SJSA1 (cell line): ENCODE results near the gene P2RX3. TPM values are rescaled to one million over a fixed set of nuclear protein-coding genes. Genes with fewer than 3 reads are reported as not detected.
"Not testable (repeated sequence)": the region's sequence is repeated elsewhere in the genome, so short reads cannot be mapped to it uniquely, and the experiment has no call there.

ENCODE experiments used
- DNase-seq, 2 experiments: peaks; one replicate each; pipeline ENCODE4 v3.0.0-alpha.2; 2015 to 2020; ENCODE audit warnings: low spot score in 2 of 2, low read depth in 1 of 2
- H3K27ac ChIP-seq: fragments of 250-450 bp; sonication (Bioruptor Pico); 2 replicates; pipeline ENCODE4 v1.5.1; 2020; ENCODE audit warnings: mild to moderate bottlenecking, moderate library complexity
- H3K27me3 ChIP-seq: fragments of 250-450 bp; sonication (Bioruptor Pico); replicated peaks from 2 replicates; pipeline ENCODE4 v1.5.1; 2020; ENCODE audit warnings: mild to moderate bottlenecking, moderate library complexity
- H3K36me3 ChIP-seq: fragments of 250-450 bp; sonication (Bioruptor Pico); 2 replicates; pipeline ENCODE4 v1.5.1; 2020; ENCODE audit warnings: mild to moderate bottlenecking
- H3K4me1 ChIP-seq: fragments of 250-450 bp; sonication (Bioruptor Pico); replicated peaks from 2 replicates; pipeline ENCODE4 v1.6.1; 2021; ENCODE audit warnings: mild to moderate bottlenecking
- H3K4me3 ChIP-seq: fragments of 250-450 bp; sonication (Bioruptor Pico); 2 replicates; pipeline ENCODE4 v1.5.1; 2020; ENCODE audit warnings: mild to moderate bottlenecking
- H3K9me3 ChIP-seq: fragments of 250-450 bp; sonication (Bioruptor Pico); replicated peaks from 2 replicates; pipeline ENCODE4 v1.5.1; 2020; ENCODE audit warnings: mild to moderate bottlenecking
- total RNA-seq: library from RNA; depleted of rRNA; stranded (reverse); fragments of >200 nt; shearing (Covaris generic); gene quantifications from 2 replicates; pipeline ENCODE4 v1.2.3, GENCODE V29; 2014

The P2RX3 gene
- total RNA-seq, 1 experiment from 2014 or later = not detected

GRCh38 chr11:57403003-57403801 is 65.0 kb downstream of the P2RX3 start:
- not testable (repeated sequence) for H3K9me3 ChIP-seq, DNase-seq, H3K27me3 ChIP-seq, H3K27ac ChIP-seq, H3K4me1 ChIP-seq, H3K4me3 ChIP-seq
- peaks cover 17% of the 10 kb centered on the region for H3K36me3 ChIP-seq

GRCh38 chr11:57403802-57404147 is 65.6 kb downstream of the P2RX3 start:
- no peaks in the 10 kb centered on the region for H3K27me3 ChIP-seq
- H3K4me1 ChIP-seq = no peaks in the 10 kb centered on the region
- no peaks in the 10 kb centered on the region for H3K9me3 ChIP-seq
- no peak overlapping the region for H3K27ac ChIP-seq
- H3K36me3 ChIP-seq = peaks cover 21% of the 10 kb centered on the region
- no peak for DNase-seq
- no peak overlapping the region for H3K4me3 ChIP-seq

DNA sequence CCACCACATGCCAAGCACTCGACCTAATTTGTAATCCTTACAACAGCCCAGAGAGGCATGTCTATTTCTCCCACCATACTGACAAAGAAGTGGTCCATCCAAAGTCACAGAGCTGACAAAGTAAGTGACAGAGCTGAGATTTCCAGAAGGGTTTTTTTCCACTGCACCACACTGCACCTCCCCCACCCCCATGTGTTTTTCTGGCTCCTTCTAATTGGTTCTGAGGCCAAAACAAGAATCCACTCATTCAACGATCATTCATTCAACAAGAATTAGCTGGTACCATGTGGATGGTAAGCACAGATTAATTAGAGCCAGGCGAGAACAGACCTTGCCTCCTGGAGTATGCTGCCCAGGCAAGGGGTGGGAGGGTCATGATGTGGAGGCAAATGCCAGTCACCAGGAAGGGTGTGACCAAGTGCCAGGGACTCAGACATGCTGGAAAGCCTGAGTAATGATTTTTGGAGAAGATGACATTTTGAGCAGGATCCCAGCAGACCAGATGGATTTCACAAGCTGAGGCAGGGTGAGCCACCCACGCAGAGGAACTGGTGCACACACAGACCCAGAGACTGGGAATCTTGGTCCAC is 67.2 kb downstream of the P2RX3 start:
- Histone ChIP-seq H3K9me3 (no peaks in the 10 kb centered on the region), H3K27me3 (no peaks in the 10 kb centered on the region), H3K36me3 (peaks cover 35% of the 10 kb centered on the region), H3K27ac (no peak overlapping the region), H3K4me3 (no peak overlapping the region), H3K4me1 (no peaks in the 10 kb centered on the region)
- DNase-seq = no peak

DNA sequence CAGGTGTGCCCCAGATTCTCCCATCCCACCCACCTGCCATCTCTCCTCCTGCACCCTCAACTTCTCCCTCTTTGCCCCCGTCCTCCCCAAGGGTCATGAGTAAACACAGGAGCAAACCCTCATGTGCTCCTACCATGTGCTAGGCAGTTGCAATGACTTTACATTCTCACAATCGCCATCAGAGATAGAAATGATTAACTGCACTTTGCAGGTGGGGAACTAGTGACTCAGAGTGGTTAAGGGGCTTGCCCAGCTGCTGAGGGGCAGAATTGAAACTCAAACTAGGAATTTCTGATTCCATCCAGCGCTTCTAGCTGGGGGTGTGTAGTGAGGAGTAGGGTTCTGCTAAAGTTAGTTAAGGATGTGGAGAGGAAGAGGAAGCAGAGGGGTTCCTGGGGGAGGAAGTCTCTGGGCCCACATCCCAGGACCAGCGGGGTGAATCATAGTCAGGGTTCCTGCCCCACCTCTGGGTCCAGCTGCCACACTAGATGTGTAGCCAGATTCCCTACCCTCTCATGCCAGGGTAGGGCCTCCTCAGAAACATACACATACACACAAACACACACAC is 68.3 kb downstream of the P2RX3 start:
- Histone ChIP-seq H3K36me3 (peaks cover 40% of the 10 kb centered on the region), H3K27me3 (no peaks in the 10 kb centered on the region)
- DNase-seq = no peak

GRCh38 chr11:57407010-57407920 is 69.1 kb downstream of the P2RX3 start:
- Histone ChIP-seq H3K27ac (no peak overlapping the region), H3K9me3 (no peaks in the 10 kb centered on the region), H3K36me3 (peaks cover 43% of the 10 kb centered on the region), H3K27me3 (no peaks in the 10 kb centered on the region), H3K4me3 (no peak overlapping the region), H3K4me1 (no peaks in the 10 kb centered on the region)
- DNase-seq = no peak

More for the DNA sequence above, 68.3 kb downstream of the P2RX3 start:
- Histone ChIP-seq H3K27ac (no peak overlapping the region), H3K9me3 (no peaks in the 10 kb centered on the region), H3K4me1 (no peaks in the 10 kb centered on the region), H3K4me3 (no peak overlapping the region)

GRCh38 chr11:57407941-57408475 is 69.9 kb downstream of the P2RX3 start:
- H3K36me3 ChIP-seq = peaks cover 47% of the 10 kb centered on the region
- H3K9me3 ChIP-seq = no peaks in the 10 kb centered on the region
- no peaks in the 10 kb centered on the region for H3K27me3 ChIP-seq
- H3K4me1 ChIP-seq = no peaks in the 10 kb centered on the region
- no peak overlapping the region for H3K4me3 ChIP-seq
- no peak for DNase-seq
- H3K27ac ChIP-seq = no peak overlapping the region

GRCh38 chr11:57408771-57409170 is 70.6 kb downstream of the P2RX3 start:
- peaks cover 55% of the 10 kb centered on the region for H3K36me3 ChIP-seq
- no peaks in the 10 kb centered on the region for H3K4me1 ChIP-seq
- H3K4me3 ChIP-seq = no peak overlapping the region
- H3K9me3 ChIP-seq = no peaks in the 10 kb centered on the region
- no peak for DNase-seq
- no peak overlapping the region for H3K27ac ChIP-seq
- no peaks in the 10 kb centered on the region for H3K27me3 ChIP-seq

- peaks cover 60% of the 10 kb centered on the region for H3K36me3 ChIP-seq
- no peaks in the 10 kb centered on the region for H3K4me1 ChIP-seq
- no peaks in the 10 kb centered on the region for H3K27me3 ChIP-seq
- DNase-seq = no peak
- no peak overlapping the region for H3K27ac ChIP-seq
- no peaks in the 10 kb centered on the region for H3K9me3 ChIP-seq
- no peak overlapping the region for H3K4me3 ChIP-seq
Observed at GRCh38 chr11:57409321-57410100, 71.4 kb downstream of the P2RX3 start.

DNA sequence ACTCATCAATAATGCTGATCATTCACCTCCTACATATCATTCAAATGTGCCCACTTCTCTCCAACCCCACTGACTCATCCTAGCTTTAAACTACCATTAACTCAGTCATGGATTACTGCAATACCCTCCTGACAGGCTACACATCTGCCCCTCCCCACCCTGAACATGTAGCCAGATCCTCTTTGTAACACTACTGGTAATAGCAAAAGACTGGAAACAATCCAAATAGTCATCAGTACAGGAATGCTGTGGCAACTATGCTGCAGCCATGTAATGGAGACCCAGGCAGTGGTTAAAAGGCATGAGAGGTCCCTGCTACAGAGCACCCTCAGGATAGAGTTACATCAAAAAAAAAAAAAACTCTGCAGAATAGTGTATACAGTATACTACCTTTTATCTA is 72.1 kb downstream of the P2RX3 start:
- DNase-seq = no peak
- Histone ChIP-seq H3K27me3 (no peaks in the 10 kb centered on the region), H3K9me3 (no peaks in the 10 kb centered on the region), H3K4me3 (no peak overlapping the region), H3K27ac (no peak overlapping the region), H3K36me3 (peaks cover 67% of the 10 kb centered on the region), H3K4me1 (no peaks in the 10 kb centered on the region)

GRCh38 chr11:57413681-57414080 is 75.5 kb downstream of the P2RX3 start:
- Histone ChIP-seq H3K4me3 (no peak overlapping the region), H3K27me3 (no peaks in the 10 kb centered on the region), H3K36me3 (peaks cover 81% of the 10 kb centered on the region), H3K9me3 (no peaks in the 10 kb centered on the region), H3K4me1 (no peaks in the 10 kb centered on the region), H3K27ac (no peak overlapping the region)
- DNase-seq = no peak

GRCh38 chr11:57414612-57415212 is 76.6 kb downstream of the P2RX3 start:
- H3K4me3 ChIP-seq = no peak overlapping the region
- DNase-seq = no peak
- H3K27me3 ChIP-seq = no peaks in the 10 kb centered on the region
- no peaks in the 10 kb centered on the region for H3K9me3 ChIP-seq
- H3K4me1 ChIP-seq = no peaks in the 10 kb centered on the region
- H3K27ac ChIP-seq = no peak overlapping the region
- peaks cover 73% of the 10 kb centered on the region for H3K36me3 ChIP-seq

- Histone ChIP-seq H3K9me3 (no peaks in the 10 kb centered on the region), H3K27ac (no peak overlapping the region), H3K36me3 (peaks cover 65% of the 10 kb centered on the region), H3K4me3 (no peak overlapping the region), H3K4me1 (no peaks in the 10 kb centered on the region), H3K27me3 (no peaks in the 10 kb centered on the region)
- no peak for DNase-seq
Observed at GRCh38 chr11:57416436-57416835, 78.3 kb downstream of the P2RX3 start.

DNA sequence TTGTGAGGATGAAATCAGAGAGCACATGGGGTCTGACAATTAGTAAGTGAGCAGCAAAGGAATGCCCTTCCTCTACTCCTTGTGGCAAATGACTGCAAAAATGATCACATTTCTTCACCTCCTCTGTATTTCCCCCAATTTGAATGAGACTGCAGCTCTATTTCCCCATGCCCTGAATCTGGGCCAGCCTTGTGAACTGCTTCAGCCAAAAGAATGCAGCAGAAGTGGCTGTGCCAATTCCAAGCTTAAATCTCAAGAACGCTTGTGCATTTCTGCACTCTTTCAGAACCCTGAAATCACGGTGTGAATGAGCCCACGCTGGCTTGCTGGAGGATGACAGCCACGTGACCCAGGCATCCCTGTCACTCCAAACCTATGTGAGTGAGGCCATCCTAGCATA is 78.9 kb downstream of the P2RX3 start:
- no peak for DNase-seq
- Histone ChIP-seq H3K9me3 (no peaks in the 10 kb centered on the region), H3K27ac (no peak overlapping the region), H3K27me3 (no peaks in the 10 kb centered on the region), H3K4me1 (no peaks in the 10 kb centered on the region), H3K4me3 (no peak overlapping the region), H3K36me3 (peaks cover 64% of the 10 kb centered on the region)
